K562 (cell line): Measurements from ENCODE around the gene LMAN1. TPM values are rescaled to one million over a fixed set of nuclear protein-coding genes. Genes with fewer than 3 reads are reported as not detected.

Experiments
- BRF1 ChIP-seq: IDR thresholded peaks from 3 replicates; pipeline ENCODE4 v1.6.1; 2011; ENCODE audit warnings: borderline replicate concordance, mild to moderate bottlenecking; ENCODE audit not compliant: insufficient read length; ENCODE audit errors: extremely low read depth
- CXXC5 ChIP-seq: fragments of 250-450 bp; sonication (Bioruptor Pico); IDR thresholded peaks from 2 replicates; pipeline ENCODE4 v1.8.0; 2022; ENCODE audit warnings: inconsistent platforms, mild to moderate bottlenecking, moderate library complexity
- ETV5 ChIP-seq: sonication (generic); formaldehyde crosslinking; IDR thresholded peaks from 2 replicates; pipeline ENCODE4 v1.4.0; 2020; ENCODE audit warnings: low read depth, mild to moderate bottlenecking, missing genetic modification reagents
- FOXJ2 ChIP-seq: fragments of 200-800 bp; sonication (Bioruptor generic); IDR thresholded peaks from 2 replicates; pipeline ENCODE4 v1.6.1; 2016; ENCODE audit warnings: missing genetic modification characterization, missing compliant biosample characterization
- GATA2 ChIP-seq: sonication (generic); formaldehyde crosslinking; IDR thresholded peaks from 2 replicates; pipeline ENCODE4 v1.4.0; 2020; ENCODE audit warnings: mild to moderate bottlenecking, missing genetic modification reagents
- HCFC1 ChIP-seq: IDR thresholded peaks from 2 replicates; pipeline ENCODE4 v1.6.1; 2012; ENCODE audit warnings: low read depth, low read length, improper control_type of control experiment
- JUNB ChIP-seq: fragments of 450-650 bp; formaldehyde crosslinking; conservative IDR thresholded peaks from 2 replicates; pipeline ENCODE4 v1.4.0; 2020; ENCODE audit warnings: mild to moderate bottlenecking
- KLF13 ChIP-seq: fragments of 450-650 bp; IDR thresholded peaks from 2 replicates; pipeline ENCODE4 v1.6.1; 2016; ENCODE audit warnings: missing genetic modification characterization, low read depth, mild to moderate bottlenecking, missing compliant biosample characterization, moderate library complexity, borderline replicate concordance
- MAFF ChIP-seq: IDR thresholded peaks from 2 replicates; pipeline ENCODE4 v1.6.1; 2012; ENCODE audit warnings: low read length, improper control_type of control experiment
- MLLT1 ChIP-seq, 2 experiments: fragments of 450-650 bp; IDR thresholded peaks; 2 replicates each; pipeline ENCODE4 v1.6.1; 2016
- MYC ChIP-seq, 2 experiments: fragments of 250-450 bp in 1 of 2; sonication (Bioruptor Pico) in 1 of 2; IDR thresholded peaks; 2 replicates each; pipeline versions ENCODE4 v1.5.1 to v1.6.1; 2012 to 2021; ENCODE audit warnings: low read depth in 2 of 2, borderline replicate concordance in 1 of 2, improper control_type of control experiment in 1 of 2, low read length in 1 of 2, mild to moderate bottlenecking in 1 of 2, moderate library complexity in 1 of 2
- NR2C1 ChIP-seq, 2 experiments: fragments of 450-650 bp; IDR thresholded peaks; 2 replicates each; pipeline ENCODE4 v1.6.1; 2017; ENCODE audit warnings: mild to moderate bottlenecking in 2 of 2, antibody characterized with exemption in 1 of 2, inconsistent platforms in 1 of 2, missing compliant biosample characterization in 1 of 2, missing genetic modification characterization in 1 of 2
- PTRF ChIP-seq: fragments of 450-650 bp; IDR thresholded peaks from 2 replicates; pipeline ENCODE4 v1.6.1; 2016; ENCODE audit warnings: mild to moderate bottlenecking, missing genetic modification characterization, missing compliant biosample characterization
- RBM17 ChIP-seq: fragments of 200-400 bp; formaldehyde crosslinking; IDR thresholded peaks from 2 replicates; pipeline ENCODE4 v1.6.1; 2017; ENCODE audit warnings: low read depth, mild to moderate bottlenecking, low read length, borderline replicate concordance
- RBM22 ChIP-seq: fragments of 200-400 bp; formaldehyde crosslinking; IDR thresholded peaks from 2 replicates; pipeline ENCODE4 v1.6.1; 2018; ENCODE audit warnings: low read length, low read depth; ENCODE audit not compliant: poor library complexity, severe bottlenecking
- RBM25 ChIP-seq: fragments of 200-400 bp; formaldehyde crosslinking; IDR thresholded peaks from 2 replicates; pipeline ENCODE4 v1.6.1; 2018; ENCODE audit warnings: low read length, low read depth, moderate library complexity; ENCODE audit not compliant: severe bottlenecking
- SMARCA5 ChIP-seq: fragments of 450-650 bp; IDR thresholded peaks from 2 replicates; pipeline ENCODE4 v1.6.1; 2016
- TAF9B ChIP-seq: fragments of 450-650 bp; IDR thresholded peaks from 2 replicates; pipeline ENCODE4 v1.6.1; 2018; ENCODE audit warnings: mild to moderate bottlenecking; ENCODE audit not compliant: partially characterized antibody
- U2AF1 ChIP-seq: fragments of 200-400 bp; formaldehyde crosslinking; optimal IDR thresholded peaks from 2 replicates; pipeline ENCODE3; 2017; ENCODE audit warnings: mild to moderate bottlenecking, low read depth, low read length, moderate library complexity
- ZFP1 ChIP-seq: fragments of 450-650 bp; formaldehyde crosslinking; IDR thresholded peaks from 2 replicates; pipeline ENCODE4 v1.4.0; 2020; ENCODE audit warnings: mild to moderate bottlenecking, mixed read lengths
- ZNF143 ChIP-seq: sonication (generic); formaldehyde crosslinking; IDR thresholded peaks from 2 replicates; pipeline ENCODE4 v1.9.0; 2022; ENCODE audit warnings: mild to moderate bottlenecking, missing genetic modification reagents
- ZNF224 ChIP-seq: sonication (generic); formaldehyde crosslinking; IDR thresholded peaks from 2 replicates; pipeline ENCODE4 v1.8.0; 2022; ENCODE audit warnings: mild to moderate bottlenecking, missing genetic modification reagents
- ZNF239 ChIP-seq: fragments of 250-450 bp; sonication (Bioruptor Pico); IDR thresholded peaks from 2 replicates; pipeline ENCODE4 v1.4.0; 2020; ENCODE audit warnings: mild to moderate bottlenecking
- ZNF655 ChIP-seq: fragments of 250-450 bp; sonication (Bioruptor Pico); IDR thresholded peaks from 2 replicates; pipeline ENCODE4 v1.5.0; 2021
- polyA plus RNA-seq, 8 experiments: library from polyadenylated mRNA; depleted of rRNA in 4 of 8; stranded (reverse) in 5 of 8; unstranded in 3 of 8; fragments of >200 nt; fragmentation: Nextera tagmentation in 2 of 8; fragmentation: Illumina TruSeq in 1 of 8; extraction: Ambion mirVana in 2 of 8; extraction: Trizol in 1 of 8; gene quantifications; 2 replicates each; pipeline versions ENCODE4 v1.2.1 to v1.2.3, GENCODE V29; 2011 to 2014; ENCODE audit warnings: inconsistent platforms in 1 of 8, missing spikeins in 1 of 8
- total RNA-seq, 7 experiments: library from RNA; depleted of rRNA in 6 of 7; stranded (reverse); fragments of >200 nt in 6 of 7; fragmentation: Illumina TruSeq in 2 of 7; extraction: Trizol in 2 of 7; gene quantifications; 2 replicates each; pipeline versions ENCODE4 v1.2.1 to v1.2.3, GENCODE V29; 2011 to 2021; ENCODE audit warnings: low replicate concordance in 1 of 7
- TF ChIP-seq, protein P1 (sequence below): sonication (generic); formaldehyde crosslinking; IDR thresholded peaks from 2 replicates; pipeline ENCODE4 v1.8.1; 2022; ENCODE audit warnings: missing genetic modification reagents

LMAN1 gene
- total and polyA plus RNA-seq, 9 of the 15 experiments (the other 6 are each of a cell fraction or from before 2014, with no cell fraction given), result 18.8 to 108 (median 71.2) TPM

GRCh38 chr18:59358712-59359575 lies at the start of gene LMAN1 (continued):
- TF ChIP-seq SMARCA5 (no peak), ZNF224 (CRISPR knock-in tag) (no peak), ZNF655 (CRISPR knock-in tag) (no peak), CXXC5 (CRISPR knock-in tag) (peak; percentile 38; the same call in 1 of the 2 replicates), HCFC1 (peak; percentile 21; the same call in 1 of the 2 replicates), ZFP1 (CRISPR knock-in tag) (no peak), KLF13 (tag) (no peak), PTRF (tag) (no peak), RBM25 (peak; percentile 30), JUNB (CRISPR knock-in tag) (no peak), ZNF143 (CRISPR knock-in tag) (no peak), ETV5 (no peak), NR2C1 (IDR thresholded peaks at IDR 0.05) (peak; percentile 70), NR2C1 (tag; IDR thresholded peaks at IDR 0.05) (peak; percentile 76), MAFF (no peak), U2AF1 (no peak), MYC (IDR thresholded peaks at IDR 0.05; ENCODE audit: low read depth, low read length) (peak; percentile 40; the same call in 1 of the 2 replicates), MYC (CRISPR knock-in tag; IDR thresholded peaks at IDR 0.05; ENCODE audit: borderline replicate concordance, low read depth) (no peak), BRF1 (no peak), GATA2 (CRISPR knock-in tag) (no peak), FOXJ2 (no peak), RBM17 (no peak), RBM22 (no peak), MLLT1 (IDR thresholded peaks at IDR 0.05) (0 out of 4 replicates have a peak, but pooled peaks of 1 of the 2 experiments have one; percentile 20), ZNF239 (CRISPR knock-in tag) (no peak), TAF9B (peak; percentile 93)
- TF ChIP-seq, protein P1, sequence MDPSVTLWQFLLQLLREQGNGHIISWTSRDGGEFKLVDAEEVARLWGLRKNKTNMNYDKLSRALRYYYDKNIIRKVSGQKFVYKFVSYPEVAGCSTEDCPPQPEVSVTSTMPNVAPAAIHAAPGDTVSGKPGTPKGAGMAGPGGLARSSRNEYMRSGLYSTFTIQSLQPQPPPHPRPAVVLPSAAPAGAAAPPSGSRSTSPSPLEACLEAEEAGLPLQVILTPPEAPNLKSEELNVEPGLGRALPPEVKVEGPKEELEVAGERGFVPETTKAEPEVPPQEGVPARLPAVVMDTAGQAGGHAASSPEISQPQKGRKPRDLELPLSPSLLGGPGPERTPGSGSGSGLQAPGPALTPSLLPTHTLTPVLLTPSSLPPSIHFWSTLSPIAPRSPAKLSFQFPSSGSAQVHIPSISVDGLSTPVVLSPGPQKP (CRISPR knock-in tag), result no peak
